AG20443 (cell line): ENCODE results near the gene DRD5.
"Not testable (repeated sequence)": the region's sequence is repeated elsewhere in the genome, so short reads cannot be mapped to it uniquely, and the experiment has no call there.

Source experiments
- DNase-seq: peaks from one replicate; pipeline ENCODE4 v3.0.0; 2012; ENCODE audit warnings: low spot score, mixed read lengths

DRD5 gene

DNA sequence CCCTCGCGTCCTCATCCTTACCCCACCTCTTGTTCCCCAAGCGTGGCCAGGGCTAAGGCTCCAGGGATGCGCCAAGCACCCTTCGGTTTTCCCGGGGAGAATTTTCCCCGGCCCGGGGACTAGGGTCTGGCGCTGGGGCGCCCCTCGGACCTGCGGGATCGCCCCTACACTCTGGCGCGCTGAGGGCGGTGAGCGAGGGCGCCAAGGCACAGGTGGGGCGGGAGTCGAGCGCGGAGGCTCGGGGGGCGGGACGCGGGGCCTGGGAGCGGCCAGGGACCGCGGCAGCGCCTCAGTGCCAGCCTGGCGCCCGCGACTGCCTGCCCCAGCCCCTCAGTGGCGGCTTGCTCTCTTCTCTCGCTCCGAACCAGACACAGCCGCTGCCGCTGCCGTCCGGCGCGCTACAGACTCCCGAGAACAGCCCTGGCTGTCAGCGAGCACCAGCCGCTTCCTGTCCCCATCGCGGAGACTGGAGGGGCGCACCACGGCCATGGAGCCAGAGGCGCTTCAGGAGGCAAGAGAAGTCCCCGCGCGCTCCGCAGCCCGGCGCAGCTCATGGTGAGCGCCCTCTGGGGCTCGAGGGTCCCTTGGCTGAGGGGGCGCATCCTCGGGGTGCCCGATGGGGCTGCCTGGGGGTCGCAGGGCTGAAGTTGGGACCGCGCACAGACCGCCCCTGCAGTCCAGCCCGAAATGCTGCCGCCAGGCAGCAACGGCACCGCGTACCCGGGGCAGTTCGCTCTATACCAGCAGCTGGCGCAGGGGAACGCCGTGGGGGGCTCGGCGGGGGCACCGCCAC lies at the start of gene DRD5:
Gene DRD5 (plus strand): TSS at position 292 of the 793 bp plus-strand sequence. CDS start 396 bp downstream, at position 688.
- no peak for DNase-seq

DNA sequence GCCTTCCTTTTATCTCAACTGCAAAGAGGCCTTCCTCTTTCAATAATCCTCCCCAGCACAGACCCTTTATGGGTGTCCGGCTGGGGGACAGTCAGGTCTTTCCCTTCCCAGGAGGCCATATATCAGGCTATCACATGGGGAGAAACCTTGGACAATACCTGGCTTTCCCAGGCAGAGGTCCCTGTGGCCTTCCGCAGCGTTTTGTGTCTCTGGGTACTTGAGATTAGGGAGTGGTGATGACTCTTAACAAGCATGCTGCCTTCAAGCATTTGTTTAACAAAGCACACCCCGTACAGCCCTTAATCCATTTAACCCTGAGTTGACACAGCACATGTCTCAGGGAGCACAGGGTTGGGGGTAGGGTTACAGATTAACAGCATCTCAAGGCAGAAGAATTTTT lies 49.2 kb upstream of the DRD5 start:
- DNase-seq = not testable (repeated sequence)

DNA sequence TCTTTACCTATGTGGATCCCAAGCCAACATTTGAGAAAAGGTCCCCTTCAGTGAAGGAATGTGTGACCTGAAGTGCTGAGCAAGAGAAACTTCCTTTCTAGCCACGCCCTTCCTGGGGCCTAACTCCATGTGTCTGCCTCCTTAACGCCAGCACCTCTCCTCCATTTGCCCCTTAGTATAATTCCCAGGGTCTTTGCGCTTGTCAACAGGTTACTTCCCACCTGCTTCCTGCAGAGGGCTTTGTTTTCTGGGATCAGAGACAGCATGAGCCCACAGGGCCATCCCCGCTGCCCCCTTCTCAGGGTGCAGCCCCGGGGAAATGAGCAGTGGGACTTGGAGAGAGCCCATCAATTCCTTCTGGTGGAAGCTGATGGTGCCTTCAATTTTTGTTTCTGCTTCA lies 45.9 kb upstream of the DRD5 start:
- DNase-seq = no peak

DNA sequence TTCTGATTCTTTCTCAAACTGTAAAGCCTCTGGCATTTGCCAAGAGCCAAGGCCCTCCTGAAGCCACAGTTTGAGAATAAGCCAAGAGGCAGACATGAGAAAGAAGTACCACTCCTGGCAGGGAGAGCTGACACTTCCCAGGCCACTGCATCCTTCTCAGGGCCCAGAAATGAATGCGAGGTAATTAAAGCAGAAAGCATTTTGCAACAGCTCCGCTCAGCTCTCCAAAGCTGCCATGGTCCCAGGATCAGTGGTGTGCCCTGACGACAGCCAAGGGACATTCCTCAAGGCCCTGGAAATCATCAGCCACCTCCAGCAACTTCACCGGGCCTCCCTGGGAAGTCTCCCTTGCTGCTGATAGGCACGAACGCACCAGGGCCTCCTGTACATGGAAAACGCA lies 44.2 kb upstream of the DRD5 start:
- not testable (repeated sequence) for DNase-seq

DNA sequence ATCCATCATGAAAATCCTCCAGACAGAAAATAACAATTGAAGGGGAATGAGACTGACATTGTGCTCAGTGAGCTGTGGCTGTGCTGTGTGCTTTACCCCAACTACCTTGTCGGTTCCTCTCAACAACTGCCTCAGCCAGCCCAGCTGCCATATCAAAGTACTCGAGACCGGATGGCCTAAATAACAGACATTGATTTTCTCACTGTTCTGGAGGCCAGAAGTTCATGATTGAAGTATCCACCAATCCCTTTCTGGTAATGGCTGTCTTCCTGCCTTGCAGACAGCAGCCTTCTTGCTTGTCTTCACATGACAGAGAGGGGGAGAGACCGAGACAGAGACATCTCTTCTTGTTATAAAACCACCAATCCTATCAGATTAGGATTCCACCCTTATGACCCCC lies 37.6 kb upstream of the DRD5 start:
- not testable (repeated sequence) for DNase-seq

DNA sequence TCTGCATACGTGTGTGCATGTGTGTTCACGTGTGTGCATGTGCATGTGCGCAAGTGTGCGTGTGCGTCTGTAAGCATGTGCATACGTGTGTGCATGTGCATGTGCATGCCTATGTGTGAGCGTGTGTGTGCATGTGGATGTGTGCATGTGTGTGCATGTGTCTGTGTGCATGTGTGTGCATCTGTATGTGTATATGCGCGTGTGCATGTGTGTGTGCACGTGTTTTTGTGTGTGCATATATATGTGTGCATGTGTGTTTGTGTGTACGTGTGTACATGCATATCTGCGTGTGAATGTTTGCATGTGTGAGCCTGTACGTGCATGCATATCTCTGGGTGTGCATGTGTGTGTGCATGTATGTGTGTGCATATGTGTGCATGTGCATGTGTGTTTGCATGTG lies 35.7 kb upstream of the DRD5 start:
- no peak for DNase-seq

DNA sequence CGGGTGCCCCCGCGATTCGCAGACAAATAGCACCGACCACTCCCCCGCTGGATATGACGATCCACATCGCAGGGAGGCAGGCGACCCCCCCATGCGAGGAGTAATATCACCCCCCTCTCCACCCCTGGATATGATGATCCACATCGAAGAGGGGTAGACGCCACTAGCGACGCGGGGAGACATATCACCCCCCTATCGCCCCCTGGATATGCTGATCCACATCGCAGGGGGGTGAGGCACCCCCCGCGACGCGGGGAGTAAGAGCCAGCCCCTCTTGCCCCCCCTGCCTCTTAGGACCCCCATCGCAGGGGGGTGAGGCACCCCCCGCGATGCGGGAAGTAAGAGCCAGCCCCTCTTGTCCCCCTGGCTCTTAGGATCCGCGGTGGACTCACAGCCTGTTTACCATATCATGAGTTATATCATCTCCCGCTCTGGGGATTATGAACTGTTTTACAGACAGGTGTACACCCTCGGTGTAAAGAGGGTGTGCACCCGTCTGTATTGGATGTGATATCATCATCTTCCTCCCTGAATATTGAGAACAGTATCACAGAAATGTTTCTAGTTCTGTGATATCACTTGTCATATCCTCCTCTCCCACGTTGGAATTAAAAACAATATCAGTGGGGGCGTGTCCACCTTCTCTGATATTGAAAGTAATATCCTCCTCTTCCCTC lies 22.7 kb upstream of the DRD5 start:
- DNase-seq = no peak

DNA sequence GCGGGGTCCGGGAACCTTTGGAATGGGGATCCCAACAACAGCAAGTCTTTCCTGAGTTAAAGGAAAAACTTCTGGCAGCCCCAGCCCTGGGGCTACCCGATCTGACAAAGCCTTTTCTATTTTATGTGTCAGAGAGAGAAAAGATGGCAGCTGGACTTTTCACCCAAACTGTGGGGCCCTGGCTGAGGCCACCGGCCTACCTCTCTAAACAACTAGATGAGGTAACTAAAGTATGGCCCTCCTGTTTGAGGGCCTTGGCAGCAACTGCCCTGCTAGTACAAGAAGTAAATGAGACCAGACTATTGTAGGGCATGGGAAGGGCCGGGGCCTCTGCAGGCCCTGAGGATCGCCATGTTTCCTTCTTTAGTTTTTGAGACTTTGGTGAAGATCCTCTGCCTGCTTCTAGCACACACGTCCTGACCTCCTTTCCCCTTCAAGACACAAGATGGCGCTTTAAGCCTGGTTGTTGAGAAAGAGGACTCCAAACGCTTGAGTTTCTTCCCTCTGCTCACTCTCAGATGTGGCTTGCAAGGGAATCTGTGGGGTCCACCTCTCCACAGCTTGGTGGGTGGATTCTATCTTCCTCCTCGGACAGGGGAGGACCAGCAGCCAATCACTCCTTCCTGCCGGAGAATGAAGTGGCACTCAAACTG lies 18.5 kb upstream of the DRD5 start:
- DNase-seq = peak; percentile 78

DNA sequence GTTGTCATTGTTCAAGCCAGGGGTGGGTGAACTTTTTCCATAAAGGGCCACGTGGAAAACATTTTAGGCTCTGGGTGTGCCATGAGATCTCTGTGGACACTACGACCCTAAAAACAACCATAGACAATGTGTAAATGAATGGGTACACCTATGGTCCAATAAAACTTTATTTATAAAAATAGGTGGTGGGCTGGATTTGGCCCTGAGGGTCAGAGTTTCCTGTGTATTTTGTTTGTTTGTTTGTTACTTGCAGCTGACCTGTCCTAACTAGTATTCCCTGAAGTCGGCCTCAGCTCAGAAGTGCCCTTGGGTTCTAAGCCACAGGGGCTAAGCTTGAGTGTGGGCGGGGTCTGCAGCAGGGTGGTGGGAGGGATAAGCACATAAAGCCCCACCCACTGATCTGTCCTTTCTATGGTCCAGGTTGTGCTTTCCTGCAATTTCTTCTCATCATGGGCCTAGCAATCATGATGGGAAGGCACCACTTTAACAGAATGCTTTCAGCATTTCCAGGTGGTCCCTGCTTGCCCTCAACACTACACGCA lies 17.2 kb upstream of the DRD5 start:
- DNase-seq = no peak

DNA sequence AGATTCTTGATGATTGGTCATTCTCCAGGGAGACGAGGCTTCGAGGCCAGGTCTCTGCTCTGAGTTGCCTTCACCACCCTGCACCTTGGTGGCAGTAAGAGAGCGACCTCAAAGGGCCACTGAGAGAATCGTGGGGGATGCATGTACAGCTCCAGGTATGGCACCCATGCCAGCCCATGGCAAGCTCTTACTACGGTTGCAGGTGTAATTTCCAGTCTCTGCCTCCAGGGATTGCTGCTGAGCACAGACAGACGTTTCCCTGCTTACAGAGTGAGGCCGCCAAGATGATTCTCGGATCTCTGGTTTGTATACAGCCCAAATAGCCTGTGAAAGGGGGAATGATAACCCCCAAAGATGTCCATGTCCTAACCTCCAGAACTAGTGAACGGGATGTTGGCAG lies 16.3 kb upstream of the DRD5 start:
- peak; percentile 20 for DNase-seq

DNA sequence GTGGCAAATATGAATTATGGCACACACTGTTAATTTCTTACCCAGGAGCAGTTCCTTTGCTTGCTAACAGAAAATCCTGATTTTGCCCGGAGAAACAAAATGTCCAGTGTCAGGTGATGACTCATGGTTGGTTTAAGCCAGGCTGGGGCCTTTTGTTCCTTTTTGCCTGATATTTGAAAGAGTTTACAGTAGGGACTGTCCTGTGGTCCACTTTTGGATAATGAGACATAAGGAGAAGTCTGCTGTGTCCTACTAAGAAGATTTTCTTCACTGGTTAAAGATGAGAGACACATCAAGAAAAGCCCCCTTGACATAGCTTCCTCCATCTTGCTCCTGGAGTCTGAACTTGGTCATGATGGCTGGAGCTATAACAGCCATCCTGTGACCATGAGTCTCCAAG lies 12.1 kb upstream of the DRD5 start:
- no peak for DNase-seq

DNA sequence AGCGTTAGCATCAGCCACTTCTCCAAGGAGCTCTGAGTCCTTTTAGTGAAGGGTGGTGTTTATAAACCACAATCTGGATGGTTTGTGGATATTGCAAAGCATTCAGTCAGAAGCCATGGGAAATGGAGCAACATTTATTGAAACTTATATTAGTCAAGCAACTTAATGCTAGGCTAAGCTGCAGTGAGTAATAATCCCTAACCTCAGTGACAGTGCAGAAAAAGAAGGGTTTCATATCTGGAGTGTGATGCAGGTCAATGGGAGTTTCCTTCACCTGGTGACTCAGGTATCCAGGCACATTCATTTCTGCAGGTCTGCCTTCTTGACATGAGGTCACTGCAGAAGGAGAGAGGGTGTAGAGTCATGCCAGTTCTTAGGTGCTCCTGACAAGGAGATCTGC lies 10.4 kb upstream of the DRD5 start:
- DNase-seq = no peak

DNA sequence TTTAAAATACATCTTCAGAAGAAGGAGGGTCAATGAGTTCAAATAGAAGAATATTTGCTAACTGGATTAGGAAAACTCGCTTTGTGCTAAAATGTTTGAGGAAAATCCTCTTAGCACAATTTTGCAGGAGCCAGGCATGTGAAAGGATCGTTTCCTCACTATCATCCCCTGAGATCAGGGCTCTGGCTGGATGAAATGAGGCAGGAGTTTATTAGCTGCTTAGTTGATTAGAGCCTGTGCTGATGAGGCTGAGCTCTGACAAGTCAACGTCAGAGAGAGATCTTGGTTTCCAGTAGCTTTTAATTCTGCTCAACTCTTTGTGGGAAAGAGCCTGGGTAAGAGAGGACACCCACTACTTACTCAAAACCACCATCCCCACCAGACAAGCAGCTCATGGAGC lies 8.0 kb upstream of the DRD5 start:
- DNase-seq = no peak

DNA sequence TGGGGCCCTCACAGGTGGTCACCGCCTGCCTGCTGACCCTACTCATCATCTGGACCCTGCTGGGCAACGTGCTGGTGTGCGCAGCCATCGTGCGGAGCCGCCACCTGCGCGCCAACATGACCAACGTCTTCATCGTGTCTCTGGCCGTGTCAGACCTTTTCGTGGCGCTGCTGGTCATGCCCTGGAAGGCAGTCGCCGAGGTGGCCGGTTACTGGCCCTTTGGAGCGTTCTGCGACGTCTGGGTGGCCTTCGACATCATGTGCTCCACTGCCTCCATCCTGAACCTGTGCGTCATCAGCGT lies 652 bp downstream of the DRD5 start:
- no peak for DNase-seq

DNA sequence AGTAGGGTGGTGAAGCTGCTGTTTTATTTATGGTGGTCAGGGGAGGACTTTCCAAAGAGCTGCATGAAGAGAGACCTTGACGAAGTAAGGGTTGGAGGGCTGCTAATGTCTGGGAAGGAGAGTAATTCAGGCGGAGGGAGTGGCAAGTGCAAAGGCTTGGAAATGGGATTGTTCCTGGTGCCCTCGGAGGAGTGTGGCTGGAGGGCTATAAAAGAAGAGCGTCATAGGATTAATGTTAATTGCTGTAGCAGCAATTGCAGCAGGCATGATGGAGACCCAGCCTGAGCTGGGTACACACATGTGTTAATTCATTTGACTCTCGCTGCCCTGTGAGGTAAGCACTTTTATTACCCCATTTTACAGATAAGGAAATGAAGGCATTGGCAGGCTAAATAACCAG lies 4.5 kb downstream of the DRD5 start:
- DNase-seq = not testable (repeated sequence)

DNA sequence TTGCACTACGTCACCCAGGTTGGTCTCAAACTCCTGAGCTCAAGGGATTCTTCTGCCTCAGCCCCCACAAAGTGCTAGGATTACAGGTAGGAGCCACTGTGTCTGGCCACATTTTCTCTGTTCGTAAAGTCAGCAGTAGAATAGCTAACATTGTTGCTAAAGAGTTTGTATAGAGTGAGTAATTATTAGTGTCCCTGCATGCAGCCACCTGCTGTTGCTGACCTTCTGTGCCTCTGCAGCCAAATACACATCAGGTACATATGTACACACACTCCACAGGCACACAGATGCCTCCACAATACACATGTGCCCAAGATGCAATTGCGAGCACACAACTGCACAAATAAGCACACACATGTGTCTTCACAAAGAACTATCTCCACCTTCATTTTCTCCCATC lies 10.9 kb downstream of the DRD5 start:
- no peak for DNase-seq

DNA sequence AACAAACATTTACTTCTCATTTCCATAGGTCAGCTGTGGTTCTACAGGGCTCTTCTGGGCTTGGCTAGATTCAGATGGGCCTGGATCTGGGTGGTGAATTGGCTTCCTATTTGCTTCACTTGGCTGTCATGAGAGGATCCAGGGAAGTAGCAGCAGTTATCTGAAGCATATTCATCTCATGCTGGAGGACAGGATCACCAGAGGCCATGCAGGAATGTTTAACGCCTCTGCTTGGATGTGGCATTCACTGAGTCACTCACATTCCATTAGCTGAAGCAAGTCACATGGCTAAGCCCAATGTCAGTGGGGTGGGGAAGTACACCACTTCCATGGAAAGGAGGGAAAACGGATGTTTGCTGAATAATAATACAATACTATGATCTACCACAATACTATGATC lies 15.2 kb downstream of the DRD5 start:
- DNase-seq = not testable (repeated sequence)

DNA sequence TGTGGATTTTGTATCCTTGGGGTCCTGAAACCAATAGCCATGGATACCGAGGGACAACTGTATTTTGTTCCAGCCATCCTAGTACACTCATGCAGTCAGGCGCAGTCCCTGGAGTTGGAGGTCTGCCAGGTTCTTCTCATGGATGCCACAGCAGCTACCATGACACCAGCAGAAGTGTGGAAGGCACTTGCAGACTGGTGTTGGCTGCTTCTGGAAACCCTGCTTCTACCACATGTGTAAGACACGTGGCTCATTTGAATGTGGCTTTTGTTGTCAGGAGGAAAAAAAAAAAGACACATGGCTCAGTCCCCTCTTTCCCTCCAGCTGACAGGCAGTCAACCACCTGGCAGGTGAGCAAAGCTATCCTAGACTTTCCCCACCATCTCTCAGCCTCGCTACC lies 19.4 kb downstream of the DRD5 start:
- DNase-seq = no peak

DNA sequence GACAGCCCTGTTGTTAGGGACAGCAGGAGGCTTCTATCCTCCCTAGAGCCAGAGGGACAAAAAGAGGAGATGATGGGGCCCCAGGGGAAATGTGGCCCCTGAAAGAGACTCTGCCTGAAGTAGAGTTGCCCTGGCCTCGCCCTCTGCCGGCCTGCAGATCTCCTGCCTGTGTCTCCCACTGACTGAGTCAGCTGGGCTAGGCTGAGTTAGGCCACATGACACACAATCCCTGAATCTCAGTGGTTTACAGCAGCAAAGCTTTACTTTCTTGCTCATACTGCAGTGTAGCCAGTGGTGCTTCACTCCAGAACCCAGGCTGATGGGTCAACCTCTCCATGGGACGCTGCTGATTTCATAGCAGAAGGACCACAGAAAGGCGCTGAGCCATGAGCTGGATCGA lies 23.5 kb downstream of the DRD5 start:
- DNase-seq = no peak

DNA sequence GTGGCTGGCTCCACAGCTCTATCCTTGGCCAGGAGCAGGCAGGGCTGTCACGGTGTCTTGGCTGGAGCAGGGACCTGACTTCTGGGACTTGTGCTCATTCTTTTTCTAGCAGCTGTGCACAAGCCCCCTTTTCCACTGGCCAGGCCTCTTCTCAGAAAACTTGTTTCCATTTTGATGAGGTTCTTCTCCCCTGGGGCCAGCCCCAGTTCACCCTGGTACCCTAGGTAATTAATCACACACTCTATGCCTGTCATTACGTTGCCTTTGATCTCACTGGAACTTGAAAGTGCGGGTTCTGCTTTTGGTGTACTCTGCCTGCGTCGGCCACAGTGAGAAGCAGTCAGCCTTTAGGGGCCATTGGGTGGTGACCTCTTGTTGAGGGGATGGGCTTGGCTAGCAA lies 26.6 kb downstream of the DRD5 start:
- no peak for DNase-seq

DNA sequence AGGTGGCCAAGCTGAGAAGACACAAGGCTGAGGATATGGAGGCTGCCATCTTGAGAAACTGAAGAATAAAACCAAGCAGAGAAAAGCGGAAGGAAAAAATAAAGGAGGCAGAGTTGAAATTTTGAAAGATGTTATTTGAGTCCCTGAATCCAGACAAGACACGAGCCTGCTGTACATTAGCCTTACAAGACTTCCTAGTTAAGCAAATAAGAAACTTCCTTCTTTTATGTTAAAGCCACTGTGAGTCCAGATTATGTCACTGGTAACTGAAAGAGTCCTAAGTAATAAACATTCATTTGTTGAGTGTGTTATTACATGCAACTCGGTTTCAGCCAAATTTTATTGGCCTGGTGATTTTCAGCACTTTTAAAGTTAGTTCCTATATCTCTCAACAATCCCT lies 30.4 kb downstream of the DRD5 start:
- DNase-seq = no peak

DNA sequence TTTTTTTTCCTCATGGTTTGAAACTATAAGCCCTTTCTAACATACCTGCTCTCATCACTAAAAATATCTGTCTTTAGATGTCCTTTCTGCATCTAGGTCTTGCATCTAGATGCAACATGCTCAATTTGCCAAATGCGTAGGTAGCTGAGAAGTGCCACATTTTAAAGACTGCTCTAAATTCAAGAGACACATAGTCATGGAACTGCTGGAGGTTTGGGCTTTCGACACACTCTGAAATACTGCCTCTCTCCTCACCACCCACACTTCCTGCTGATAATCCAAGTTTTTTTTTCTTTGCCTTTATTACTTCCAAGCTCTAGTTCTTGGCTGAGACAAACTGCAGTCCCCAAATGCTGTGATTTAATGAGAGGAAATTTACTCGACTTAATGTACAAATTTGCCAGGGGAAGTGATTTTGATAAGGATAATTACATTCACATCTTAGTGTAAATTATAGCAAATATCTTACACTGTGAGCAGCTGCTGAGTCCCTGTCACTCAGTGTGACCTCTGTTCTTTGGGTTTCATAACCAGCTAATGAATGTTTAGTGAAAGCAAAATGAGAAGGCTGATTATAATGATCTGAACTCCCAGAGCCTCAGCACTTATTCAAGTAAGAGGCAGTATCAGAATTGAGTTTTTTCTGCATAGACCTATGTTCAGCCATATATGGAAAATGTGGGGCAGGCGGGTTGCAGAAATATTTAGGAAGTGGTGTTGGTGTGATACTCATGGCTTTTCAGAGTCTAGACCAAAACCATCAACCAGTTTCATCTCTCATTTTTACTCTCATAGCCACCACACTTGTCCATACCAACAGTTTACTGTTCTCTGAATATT lies 31.3 kb downstream of the DRD5 start:
- DNase-seq = no peak
